Hematopoietic multipotent progenitor cell treated with erythropoietin and hydrocortisone succinate and interleukin-3 and kit ligand, for 15 days (in vitro differentiated cells): ENCODE data around the gene IL31.

Experiments
- DNase-seq: peaks from one replicate; pipeline ENCODE4 v3.0.0-alpha.2; 2015; ENCODE audit warnings: low spot score

The IL31 gene

DNA sequence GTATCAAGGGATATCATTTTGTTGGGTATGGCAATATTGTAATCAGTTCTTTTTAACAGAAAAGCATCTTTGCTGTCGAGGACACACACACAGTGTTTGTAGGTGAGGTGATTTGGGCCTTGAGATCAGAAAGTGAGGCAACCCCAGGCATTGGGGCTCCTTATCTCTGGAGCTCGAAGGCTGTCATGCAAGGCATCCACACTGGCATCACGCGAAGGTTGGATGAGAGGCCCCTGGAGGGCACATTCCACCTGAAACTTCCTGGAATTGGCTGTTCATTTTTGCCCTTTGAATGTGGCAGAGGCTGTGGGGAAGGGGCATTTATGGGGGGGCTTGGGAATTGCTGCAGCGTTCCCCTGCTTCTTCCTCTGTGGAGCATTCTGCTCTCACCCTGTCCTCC, 45.5 kb downstream of the IL31 start:
- DNase-seq = no peak

DNA sequence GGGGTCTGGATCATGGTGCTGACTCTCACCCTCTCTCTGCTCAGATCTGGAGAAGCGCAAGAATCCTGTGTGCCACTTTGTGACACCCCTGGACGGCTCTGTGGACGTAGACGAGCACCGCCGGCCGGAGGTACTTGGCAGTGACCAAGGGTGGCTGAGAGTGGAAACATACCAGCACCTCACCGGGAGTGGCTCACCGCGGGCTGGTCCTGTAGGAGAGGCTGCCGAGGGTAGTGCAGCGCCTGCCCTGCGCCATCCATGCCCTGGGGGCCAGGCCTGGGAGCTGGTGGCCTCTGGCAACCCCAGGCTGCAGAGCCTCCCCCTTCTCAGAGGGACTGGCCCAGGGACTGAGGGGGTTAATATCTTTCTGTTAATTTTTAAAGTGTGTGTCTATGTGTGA, 46.2 kb downstream of the IL31 start:
- no peak for DNase-seq

DNA sequence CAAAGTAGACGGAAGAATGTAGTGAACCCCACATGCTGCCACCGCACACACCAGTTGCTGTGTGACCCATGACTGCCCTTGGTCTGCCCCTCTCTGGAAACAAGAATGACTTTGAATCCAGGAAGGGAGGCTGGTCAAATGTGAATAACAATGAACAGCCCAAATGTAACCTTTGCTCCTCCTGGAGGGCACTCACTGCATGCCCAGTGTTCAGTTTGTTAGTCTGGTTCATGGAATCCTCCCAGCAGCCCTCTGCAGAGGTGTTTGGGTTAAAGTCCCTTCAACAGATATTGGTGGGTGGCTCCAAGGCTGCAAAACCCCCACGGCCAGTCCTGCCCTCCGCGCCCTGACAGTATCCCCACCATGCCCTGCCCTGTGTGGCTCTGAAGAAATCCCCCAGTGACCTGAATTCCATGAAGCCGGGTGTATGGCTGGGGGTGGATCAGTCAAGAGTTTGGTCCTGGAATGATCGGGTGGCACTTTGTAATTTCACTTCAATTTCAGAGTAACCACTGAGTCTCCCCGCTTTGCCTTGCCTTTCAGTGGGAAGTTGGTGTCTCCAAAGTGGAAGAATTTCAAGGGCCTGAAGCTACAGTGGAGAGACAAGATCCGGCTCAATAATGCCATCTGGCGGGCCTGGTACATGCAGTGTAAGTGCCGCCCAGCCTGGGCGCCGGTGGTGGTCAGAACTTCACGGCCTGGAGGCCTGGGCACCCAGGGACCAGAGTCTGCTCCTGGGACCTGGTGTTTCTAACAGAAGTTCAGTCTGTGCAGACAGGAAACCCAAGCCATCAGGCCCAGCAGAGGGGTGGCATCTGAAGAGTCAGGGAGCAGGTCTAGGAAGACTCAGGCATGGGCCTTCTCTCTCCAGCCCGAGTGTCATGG, 47.1 kb downstream of the IL31 start:
- DNase-seq = no peak

- DNase-seq = no peak
Observed at GRCh38 chr12:122126342-122126635, 47.7 kb downstream of the IL31 start.

- no peak for DNase-seq
Observed at GRCh38 chr12:122125452-122126341, 48.3 kb downstream of the IL31 start.

DNA sequence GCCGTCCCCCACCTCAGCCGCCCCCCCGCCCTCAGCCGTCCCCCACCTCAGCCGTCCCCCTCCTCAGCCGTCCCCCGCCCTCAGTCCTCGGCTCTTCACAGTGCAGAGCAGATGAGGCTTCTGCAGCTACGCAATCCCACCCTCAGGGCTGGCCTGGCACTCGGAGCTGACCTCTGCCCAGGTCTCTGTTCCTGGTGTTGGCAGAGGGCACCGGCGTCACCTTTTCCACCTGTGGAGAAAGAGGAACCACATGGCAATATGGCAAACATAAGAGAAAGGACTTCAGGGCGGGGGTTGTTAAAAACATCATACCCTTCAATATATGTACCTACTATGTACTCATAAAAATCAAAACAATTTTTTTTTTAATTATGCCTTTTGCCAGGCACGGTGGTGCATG, 49.7 kb downstream of the IL31 start:
- no peak for DNase-seq

GRCh38 chr12:122123761-122124145, 50.3 kb downstream of the IL31 start:
- DNase-seq = no peak

GRCh38 chr12:122123051-122123760, 50.8 kb downstream of the IL31 start:
- DNase-seq = peak; percentile 87
